Daoy (cell line): Measurements from ENCODE around the gene ZAR1. TPM values are rescaled to one million over a fixed set of nuclear protein-coding genes. Genes with fewer than 3 reads are reported as not detected.
"Not testable (repeated sequence)": the region's sequence is repeated elsewhere in the genome, so short reads cannot be mapped to it uniquely, and the experiment has no call there.

ENCODE experiments used
- DNase-seq: peaks from one replicate; pipeline ENCODE4 v3.0.0-alpha.2; 2015; ENCODE audit warnings: low read depth
- total RNA-seq: library from RNA; depleted of rRNA; stranded (reverse); fragments of >200 nt; shearing (Covaris generic); gene quantifications from 2 replicates; pipeline ENCODE4 v1.2.3, GENCODE V29; 2014; rRNA removed

ZAR1 gene, protein sequence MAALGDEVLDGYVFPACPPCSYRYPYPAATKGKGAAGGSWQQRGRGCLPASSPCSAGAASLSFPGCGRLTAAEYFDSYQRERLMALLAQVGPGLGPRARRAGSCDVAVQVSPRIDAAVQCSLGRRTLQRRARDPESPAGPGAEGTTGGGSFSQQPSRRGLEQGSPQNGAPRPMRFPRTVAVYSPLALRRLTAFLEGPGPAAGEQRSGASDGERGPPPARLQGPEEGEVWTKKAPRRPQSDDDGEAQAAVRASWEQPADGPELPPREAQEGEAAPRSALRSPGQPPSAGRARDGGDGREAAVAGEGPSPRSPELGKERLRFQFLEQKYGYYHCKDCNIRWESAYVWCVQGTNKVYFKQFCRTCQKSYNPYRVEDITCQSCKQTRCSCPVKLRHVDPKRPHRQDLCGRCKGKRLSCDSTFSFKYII
- total RNA-seq, result 0.11 TPM in 1 of 2 replicates, not detected in the other

- DNase-seq, result peak; percentile 20
Measured at GRCh38 chr4:48490012-48490679, at the start of gene ZAR1. Gene ZAR1 (plus strand): TSS chr4:48490252. CDS start chr4:48490292, 40 bp downstream.

DNA sequence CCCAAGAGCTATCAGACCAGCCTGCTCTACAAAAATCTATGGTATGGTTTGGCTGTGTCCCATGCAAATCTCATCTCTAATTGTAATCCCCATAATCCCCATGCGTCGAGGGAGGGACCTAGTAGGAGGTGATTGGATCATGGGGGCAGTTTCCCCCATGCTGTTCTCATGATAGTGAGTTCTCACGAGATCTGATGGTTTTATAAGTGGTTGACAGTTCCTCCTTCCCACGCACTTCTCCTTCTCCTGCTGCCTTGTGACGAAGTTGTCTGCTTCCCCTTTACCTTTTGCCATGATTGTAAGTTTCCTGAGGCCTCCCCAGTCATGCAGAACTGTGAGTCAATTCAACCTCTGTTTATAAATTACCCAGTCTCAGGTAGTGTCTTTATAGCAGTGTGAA lies 49.1 kb upstream of the ZAR1 start:
- not testable (repeated sequence) for DNase-seq

- no peak for DNase-seq
Measured at GRCh38 chr4:48445704-48446103, 44.3 kb upstream of the ZAR1 start.

GRCh38 chr4:48446642-48447041 lies 43.4 kb upstream of the ZAR1 start:
- DNase-seq, result no peak

GRCh38 chr4:48449151-48449550 lies 40.9 kb upstream of the ZAR1 start:
- no peak for DNase-seq

GRCh38 chr4:48450740-48451139 lies 39.3 kb upstream of the ZAR1 start:
- DNase-seq, result no peak

DNA sequence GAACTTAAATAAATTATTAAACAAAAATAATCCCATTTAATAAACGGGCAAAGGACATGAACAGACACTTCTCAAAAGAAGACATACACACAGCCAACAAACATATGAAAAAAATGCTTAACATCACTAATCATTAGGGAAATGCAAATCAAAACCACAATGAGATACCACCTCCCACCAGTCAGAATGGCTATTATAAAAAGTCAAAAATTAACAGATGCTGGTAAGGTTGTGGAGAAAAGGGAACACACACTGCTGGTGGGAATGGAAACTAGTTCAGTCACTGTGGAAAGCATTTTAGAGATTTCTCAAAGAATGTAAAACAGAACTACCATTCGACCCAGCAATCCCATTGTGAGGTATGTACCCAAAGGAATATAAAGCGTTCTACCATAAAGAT lies 38.4 kb upstream of the ZAR1 start:
- not testable (repeated sequence) for DNase-seq

GRCh38 chr4:48454591-48454990 lies 35.5 kb upstream of the ZAR1 start:
- DNase-seq, result no peak

DNA sequence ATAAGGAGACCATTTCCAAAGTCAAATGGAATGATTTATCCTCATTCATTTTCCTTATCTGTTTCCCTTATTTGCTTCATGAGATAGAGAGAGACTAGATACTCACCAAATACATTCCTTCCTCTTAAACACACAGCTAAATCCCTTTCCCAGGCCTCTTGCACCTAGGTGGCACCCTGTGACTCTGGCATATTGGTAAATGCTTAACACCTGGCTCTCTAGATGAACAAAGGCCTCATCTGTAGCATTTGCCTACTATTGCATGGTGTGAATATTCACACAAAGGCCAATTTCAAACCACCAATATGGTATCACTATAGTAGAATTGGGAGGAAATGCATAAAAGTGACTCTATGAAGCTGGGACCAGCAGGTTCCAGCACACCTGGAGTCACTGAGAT lies 29.1 kb upstream of the ZAR1 start:
- DNase-seq, result no peak

GRCh38 chr4:48462363-48462762 lies 27.7 kb upstream of the ZAR1 start:
- DNase-seq, result no peak

GRCh38 chr4:48467442-48467841 lies 22.6 kb upstream of the ZAR1 start:
- DNase-seq, result no peak

DNA sequence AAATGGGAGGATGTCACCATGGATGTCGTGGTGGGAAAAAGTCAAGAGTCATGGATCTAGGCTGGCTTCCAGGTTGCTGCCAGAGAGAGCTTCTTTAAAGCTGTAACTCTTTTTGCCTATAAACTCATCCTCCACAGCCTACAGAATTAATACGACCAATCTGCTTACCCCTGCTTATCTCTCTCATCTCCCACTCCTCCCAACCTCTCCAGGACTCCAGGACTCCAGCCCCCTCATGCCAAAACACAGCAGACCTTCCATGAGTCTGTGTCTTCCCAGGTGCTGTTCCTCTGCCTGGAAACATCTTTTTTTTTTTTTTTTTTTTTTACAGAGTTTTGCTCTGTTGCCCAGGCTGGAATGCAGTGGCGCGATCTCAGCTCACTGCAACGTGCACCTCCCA lies 22.2 kb upstream of the ZAR1 start:
- DNase-seq, result no peak

GRCh38 chr4:48470137-48470536 lies 19.9 kb upstream of the ZAR1 start:
- no peak for DNase-seq

DNA sequence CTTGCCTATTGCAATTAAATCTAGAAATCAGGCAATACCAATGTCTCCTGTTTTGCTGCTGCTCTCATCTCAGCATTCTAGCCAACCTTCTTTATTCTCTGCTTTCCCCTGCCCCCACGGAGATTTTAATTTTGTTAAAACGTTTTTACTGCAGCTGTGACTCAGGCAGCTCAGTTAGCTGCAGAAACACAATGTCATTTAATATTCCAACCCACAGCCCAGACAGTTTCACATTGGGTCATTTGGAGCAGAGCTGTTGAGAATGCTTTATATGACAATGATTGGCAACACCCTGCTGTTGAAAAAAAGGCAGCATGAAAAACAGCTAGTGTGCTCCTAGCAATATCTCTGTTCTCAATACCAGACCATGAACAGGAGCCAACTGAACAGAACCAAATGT lies 19.5 kb upstream of the ZAR1 start:
- no peak for DNase-seq

DNA sequence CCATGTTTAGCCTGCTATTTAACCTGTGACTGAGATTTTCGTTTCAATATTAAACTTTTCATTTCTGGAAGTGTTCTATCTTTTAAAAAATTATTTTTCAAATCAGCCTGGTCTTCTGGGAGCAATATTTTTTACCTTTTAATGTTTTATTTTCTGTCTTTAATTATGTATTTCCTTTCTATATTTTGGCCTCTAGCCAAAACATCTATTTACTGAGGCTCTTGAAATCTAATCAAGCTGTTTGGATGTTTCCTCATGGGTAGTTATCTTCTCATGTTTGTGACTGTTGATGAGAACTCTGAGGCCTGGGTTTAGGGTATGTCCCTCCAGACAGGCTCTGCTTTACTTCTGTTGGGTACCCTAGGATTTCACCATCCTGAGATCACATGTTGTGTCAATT lies 17.3 kb upstream of the ZAR1 start:
- no peak for DNase-seq

GRCh38 chr4:48475770-48476169 lies 14.3 kb upstream of the ZAR1 start:
- DNase-seq, result no peak

GRCh38 chr4:48478273-48478672 lies 11.8 kb upstream of the ZAR1 start:
- DNase-seq, result no peak

DNA sequence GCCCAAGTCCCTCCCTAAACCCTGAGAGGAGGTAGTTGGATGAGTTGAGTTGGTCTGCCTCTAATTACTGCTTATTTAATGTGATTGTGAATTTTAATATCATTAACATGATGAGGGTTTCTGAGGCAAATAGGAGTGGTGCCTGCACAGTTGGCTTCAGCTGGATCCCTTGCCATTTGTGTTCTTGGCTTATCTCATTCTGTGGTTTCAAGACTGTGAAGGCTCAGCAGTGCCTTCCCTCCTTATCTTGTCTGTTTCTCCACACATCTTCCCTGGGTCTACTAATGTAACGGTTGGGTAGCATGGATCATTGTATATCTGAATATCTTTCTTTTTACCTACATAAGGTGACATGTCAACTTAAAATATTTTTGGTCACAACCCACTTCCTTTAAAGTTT lies 8.5 kb upstream of the ZAR1 start:
- DNase-seq, result no peak

GRCh38 chr4:48483006-48483776 lies 6.9 kb upstream of the ZAR1 start, which contains the start of gene SLC10A4:
Gene SLC10A4 (plus strand): TSS chr4:48483343. CDS start chr4:48483562, 219 bp downstream.
- peak; percentile 27 for DNase-seq

DNA sequence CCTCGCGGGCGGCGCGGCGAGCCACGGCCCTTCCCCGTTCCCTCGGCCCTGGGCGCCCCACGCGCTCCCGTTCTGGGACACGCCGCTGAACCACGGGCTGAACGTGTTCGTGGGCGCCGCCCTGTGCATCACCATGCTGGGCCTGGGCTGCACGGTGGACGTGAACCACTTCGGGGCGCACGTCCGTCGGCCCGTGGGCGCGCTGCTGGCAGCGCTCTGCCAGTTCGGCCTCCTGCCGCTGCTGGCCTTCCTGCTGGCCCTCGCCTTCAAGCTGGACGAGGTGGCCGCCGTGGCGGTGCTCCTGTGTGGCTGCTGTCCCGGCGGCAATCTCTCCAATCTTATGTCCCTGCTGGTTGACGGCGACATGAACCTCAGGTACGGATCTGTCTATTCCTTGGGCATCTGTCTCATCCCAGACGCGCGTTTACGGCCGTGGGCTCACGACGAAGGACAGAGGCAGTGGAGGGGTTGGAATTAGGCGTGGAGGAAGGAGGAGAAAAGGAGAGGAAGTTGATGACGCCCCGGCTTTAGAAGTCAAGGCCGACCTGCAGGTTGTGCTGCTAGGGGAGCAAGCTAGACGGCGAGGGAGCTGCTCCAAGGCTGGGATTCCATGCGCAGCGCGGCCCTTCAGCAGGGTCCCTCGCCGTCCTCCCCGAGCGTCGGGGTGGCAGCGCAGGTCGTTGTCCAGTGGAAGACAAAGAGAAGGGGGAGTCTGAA lies 6.1 kb upstream of the ZAR1 start:
- no peak for DNase-seq

DNA sequence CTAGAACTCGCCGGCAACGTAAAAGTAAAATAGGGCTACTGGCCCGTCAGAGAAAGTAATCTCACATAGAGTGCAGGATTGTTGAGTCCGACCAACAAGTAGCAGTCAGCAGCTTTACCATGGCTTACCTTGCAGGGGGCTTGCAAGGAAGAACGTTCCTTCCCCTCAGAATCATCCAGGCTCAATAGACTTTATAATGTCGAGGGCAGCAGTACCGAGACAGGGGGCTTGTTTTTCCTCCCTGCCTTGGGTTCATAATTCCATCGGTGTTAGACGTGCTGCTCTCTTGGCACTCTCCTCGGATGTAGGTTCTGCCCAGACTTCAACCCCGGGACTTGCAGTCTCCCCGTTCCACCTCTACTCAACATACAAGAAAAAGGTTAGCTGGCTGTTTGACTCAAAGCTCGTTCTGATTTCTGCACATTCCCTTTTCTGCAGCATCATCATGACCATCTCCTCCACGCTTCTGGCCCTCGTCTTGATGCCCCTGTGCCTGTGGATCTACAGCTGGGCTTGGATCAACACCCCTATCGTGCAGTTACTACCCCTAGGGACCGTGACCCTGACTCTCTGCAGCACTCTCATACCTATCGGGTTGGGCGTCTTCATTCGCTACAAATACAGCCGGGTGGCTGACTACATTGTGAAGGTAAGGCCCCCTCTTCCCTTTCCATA lies 5.4 kb upstream of the ZAR1 start:
- no peak for DNase-seq
